A549 (cell line): Measurements from ENCODE around the gene CACNA2D4. TPM values are rescaled to one million over a fixed set of nuclear protein-coding genes. Genes with fewer than 3 reads are reported as not detected.
A peak's percentile ranks its signal among the peaks of the same experiment; 100 is the strongest.

ENCODE experiments used
- ATAC-seq, 2 experiments: fragments of 200-7000 bp in 1 of 2; fragments of >200 bp in 1 of 2; cut with Nextera tagmentation in 1 of 2; cut with Tn5 transposase in 1 of 2; 3 replicates each; pipeline versions ENCODE4 v1.8.0 to v1.9.1; 2018 to 2020; ENCODE audit warnings: mild to moderate bottlenecking in 1 of 2, moderate library complexity in 1 of 2
- CTCF ChIA-PET: fragments of 300-600 bp; sonication (Branson Sonifier 250); formaldehyde crosslinking; extraction: SDS; loops from one replicate; lab custom pipeline; 2021; ENCODE audit warnings: antibody characterized with exemption, inconsistent platforms; lab: Yijun Ruan, JAX
- POLR2A ChIA-PET: fragments of 350-600 bp; formaldehyde crosslinking; extraction: SDS; loops from one replicate; lab custom pipeline; 2021; ENCODE audit warnings: antibody characterized with exemption, inconsistent platforms; lab: Yijun Ruan, JAX
- DNase-seq, 2 experiments: peaks; one replicate each; pipeline versions ENCODE4 v3.0.0 to v3.0.0-alpha.2; 2011 to 2016; ENCODE audit warnings: low read depth in 1 of 2, low spot score in 1 of 2
- FAIRE-seq: peaks from 2 replicates; lab custom pipeline; 2011; peaks lifted over from hg19 to GRCh38; lab: Jason Lieb, UNC
- H3K27ac ChIP-seq, 2 experiments: fragments of >200 bp; sonication (Bioruptor Twin); formaldehyde crosslinking; 3 replicates each; pipeline ENCODE4 v1.5.1; 2016 to 2017
- H3K4me1 ChIP-seq: fragments of >200 bp; sonication (Bioruptor Twin); formaldehyde crosslinking; 3 replicates; pipeline ENCODE4 v1.6.1; 2016
- H3K4me2 ChIP-seq: fragments of >200 bp; sonication (Bioruptor Twin); formaldehyde crosslinking; 3 replicates; pipeline ENCODE4 v1.6.1; 2016
- H3K4me3 ChIP-seq: fragments of >200 bp; sonication (Bioruptor Twin); formaldehyde crosslinking; 3 replicates; pipeline ENCODE4 v1.5.1; 2016
- H3K9me3 ChIP-seq: fragments of >200 bp; sonication (Bioruptor Twin); formaldehyde crosslinking; 3 replicates; pipeline ENCODE4 v1.6.1; 2016
- CEBPB ChIP-seq, 2 experiments: fragments of >200 bp in 1 of 2; sonication (Bioruptor Twin) in 1 of 2; formaldehyde crosslinking in 1 of 2; IDR thresholded peaks; 2 replicates each; pipeline ENCODE4 v1.6.1; 2012 to 2016
- EP300 ChIP-seq, 2 experiments: fragments of >200 bp; sonication (Bioruptor Twin); formaldehyde crosslinking; IDR thresholded peaks; 2 replicates in 1 of 2; 3 replicates in 1 of 2; pipeline ENCODE4 v1.6.1; 2016 to 2017
- FOSB ChIP-seq: fragments of 250-450 bp; sonication (Bioruptor Pico); IDR thresholded peaks from 2 replicates; pipeline ENCODE4 v1.5.0; 2020; ENCODE audit warnings: mild to moderate bottlenecking, moderate library complexity
- FOSL2 ChIP-seq, 2 experiments: fragments of 450-650 bp in 1 of 2; fragments of >200 bp in 1 of 2; sonication (Bioruptor Twin) in 1 of 2; formaldehyde crosslinking; IDR thresholded peaks; 2 replicates each; pipeline versions ENCODE4 v1.5.0 to v1.6.1; 2016 to 2020; ENCODE audit warnings: mild to moderate bottlenecking in 1 of 2, moderate library complexity in 1 of 2
- GATA3 ChIP-seq: IDR thresholded peaks from 2 replicates; pipeline ENCODE4 v1.6.1; 2012; ENCODE audit warnings: borderline replicate concordance
- HEYL ChIP-seq: fragments of 250-450 bp; sonication (Bioruptor Pico); IDR thresholded peaks from 2 replicates; pipeline ENCODE4 v1.8.0; 2021; ENCODE audit warnings: mild to moderate bottlenecking, moderate library complexity
- HOXB5 ChIP-seq: fragments of 250-450 bp; sonication (Bioruptor Pico); IDR thresholded peaks from 2 replicates; pipeline ENCODE4 v1.5.0; 2020; ENCODE audit warnings: mild to moderate bottlenecking, moderate library complexity
- JUN ChIP-seq, 2 experiments: fragments of >200 bp; sonication (Bioruptor Twin); formaldehyde crosslinking; IDR thresholded peaks; 2 replicates in 1 of 2; 3 replicates in 1 of 2; pipeline ENCODE4 v1.6.1; 2016 to 2017
- JUNB ChIP-seq: fragments of >200 bp; sonication (Bioruptor Twin); formaldehyde crosslinking; IDR thresholded peaks from 2 replicates; pipeline ENCODE4 v1.6.1; 2016
- MAZ ChIP-seq: fragments of 150-350 bp; IDR thresholded peaks from 2 replicates; pipeline ENCODE4 v1.6.1; 2014; ENCODE audit warnings: antibody characterized with exemption, low read depth, low read length, borderline replicate concordance
- POLR2A ChIP-seq: IDR thresholded peaks from 2 replicates; pipeline ENCODE4 v1.6.1; 2012; ENCODE audit warnings: mild to moderate bottlenecking, low read length
- POLR2AphosphoS2 ChIP-seq: conservative IDR thresholded peaks from 2 replicates; pipeline ENCODE4 v1.6.1; 2012; ENCODE audit warnings: low read length, improper control_type of control experiment, inconsistent platforms
- SMC3 ChIP-seq: fragments of >200 bp; sonication (Bioruptor Twin); formaldehyde crosslinking; IDR thresholded peaks from 3 replicates; pipeline ENCODE4 v1.6.1; 2018; ENCODE audit warnings: inconsistent platforms
- WGBS: methylation state at CpG from one replicate; pipeline ENCODE4 v1.1.6; 2017; ENCODE audit errors: missing lambda C conversion rate; 5-methylcytosine and 5-hydroxymethylcytosine counted together
- polyA plus RNA-seq, 4 experiments: library from polyadenylated mRNA; depleted of rRNA in 3 of 4; stranded (reverse); fragments of >200 nt; fragmentation: RNase III in 1 of 4; extraction: RNeasy Plus Mini Kit Qiagen cat#74134 plus additional on column Dnase treatment in 1 of 4; gene quantifications; 2 replicates in 3 of 4; 3 replicates in 1 of 4; pipeline ENCODE4 v1.2.3, GENCODE V29; 2011 to 2017
- TF ChIP-seq, protein P1 (sequence below): fragments of 200-600 bp; sonication (generic); IDR thresholded peaks from 2 replicates; pipeline ENCODE4 v1.6.1; 2016; ENCODE audit warnings: antibody characterized with exemption, mild to moderate bottlenecking, moderate library complexity
- TF ChIP-seq, protein P2 (sequence below): IDR thresholded peaks from 2 replicates; pipeline ENCODE4 v1.6.1; 2012
- TF ChIP-seq, protein P3 (sequence below): fragments of 250-450 bp; sonication (Bioruptor Pico); IDR thresholded peaks from 2 replicates; pipeline ENCODE4 v1.5.0; 2020; ENCODE audit warnings: low read depth, mild to moderate bottlenecking, moderate library complexity

CACNA2D4 gene
- polyA plus RNA-seq, 2 of the 4 experiments (the other 2 are of a cell fraction), result not detected

DNA sequence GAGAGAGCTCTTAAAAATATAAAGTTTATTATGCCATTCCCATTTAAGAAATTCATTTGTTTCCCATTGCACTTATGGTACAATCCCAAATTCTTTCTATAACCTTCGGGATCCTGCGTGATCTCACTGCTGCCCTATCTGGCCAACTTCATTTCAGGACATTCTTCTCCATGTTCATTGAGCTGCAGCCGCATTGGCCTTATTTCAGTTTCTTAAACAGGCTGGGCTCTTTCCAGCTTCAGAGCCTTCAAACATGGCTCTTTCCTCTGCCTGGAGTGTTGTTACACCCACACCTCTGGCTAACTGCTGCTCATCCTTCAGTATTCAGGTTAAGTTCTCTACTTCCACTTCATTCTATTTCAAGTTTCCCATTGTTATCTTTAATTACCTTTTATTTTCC, 156.6 kb downstream of the CACNA2D4 start:
- 0 out of 3 replicates have a peak, but pooled peaks cover 5% of the 10 kb centered on the region for H3K9me3 ChIP-seq
- no peak for ATAC-seq
- TF ChIP-seq MAZ (no peak), GATA3 (no peak), HOXB5 (CRISPR knock-in tag) (no peak), SMC3 (no peak), POLR2A (no peak), JUNB (no peak), HEYL (CRISPR knock-in tag) (no peak)
- TF ChIP-seq, protein P1, sequence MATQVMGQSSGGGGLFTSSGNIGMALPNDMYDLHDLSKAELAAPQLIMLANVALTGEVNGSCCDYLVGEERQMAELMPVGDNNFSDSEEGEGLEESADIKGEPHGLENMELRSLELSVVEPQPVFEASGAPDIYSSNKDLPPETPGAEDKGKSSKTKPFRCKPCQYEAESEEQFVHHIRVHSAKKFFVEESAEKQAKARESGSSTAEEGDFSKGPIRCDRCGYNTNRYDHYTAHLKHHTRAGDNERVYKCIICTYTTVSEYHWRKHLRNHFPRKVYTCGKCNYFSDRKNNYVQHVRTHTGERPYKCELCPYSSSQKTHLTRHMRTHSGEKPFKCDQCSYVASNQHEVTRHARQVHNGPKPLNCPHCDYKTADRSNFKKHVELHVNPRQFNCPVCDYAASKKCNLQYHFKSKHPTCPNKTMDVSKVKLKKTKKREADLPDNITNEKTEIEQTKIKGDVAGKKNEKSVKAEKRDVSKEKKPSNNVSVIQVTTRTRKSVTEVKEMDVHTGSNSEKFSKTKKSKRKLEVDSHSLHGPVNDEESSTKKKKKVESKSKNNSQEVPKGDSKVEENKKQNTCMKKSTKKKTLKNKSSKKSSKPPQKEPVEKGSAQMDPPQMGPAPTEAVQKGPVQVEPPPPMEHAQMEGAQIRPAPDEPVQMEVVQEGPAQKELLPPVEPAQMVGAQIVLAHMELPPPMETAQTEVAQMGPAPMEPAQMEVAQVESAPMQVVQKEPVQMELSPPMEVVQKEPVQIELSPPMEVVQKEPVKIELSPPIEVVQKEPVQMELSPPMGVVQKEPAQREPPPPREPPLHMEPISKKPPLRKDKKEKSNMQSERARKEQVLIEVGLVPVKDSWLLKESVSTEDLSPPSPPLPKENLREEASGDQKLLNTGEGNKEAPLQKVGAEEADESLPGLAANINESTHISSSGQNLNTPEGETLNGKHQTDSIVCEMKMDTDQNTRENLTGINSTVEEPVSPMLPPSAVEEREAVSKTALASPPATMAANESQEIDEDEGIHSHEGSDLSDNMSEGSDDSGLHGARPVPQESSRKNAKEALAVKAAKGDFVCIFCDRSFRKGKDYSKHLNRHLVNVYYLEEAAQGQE, result no peak
- TF ChIP-seq, protein P2, sequence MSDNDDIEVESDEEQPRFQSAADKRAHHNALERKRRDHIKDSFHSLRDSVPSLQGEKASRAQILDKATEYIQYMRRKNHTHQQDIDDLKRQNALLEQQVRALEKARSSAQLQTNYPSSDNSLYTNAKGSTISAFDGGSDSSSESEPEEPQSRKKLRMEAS, result no peak
- TF ChIP-seq, protein P3, sequence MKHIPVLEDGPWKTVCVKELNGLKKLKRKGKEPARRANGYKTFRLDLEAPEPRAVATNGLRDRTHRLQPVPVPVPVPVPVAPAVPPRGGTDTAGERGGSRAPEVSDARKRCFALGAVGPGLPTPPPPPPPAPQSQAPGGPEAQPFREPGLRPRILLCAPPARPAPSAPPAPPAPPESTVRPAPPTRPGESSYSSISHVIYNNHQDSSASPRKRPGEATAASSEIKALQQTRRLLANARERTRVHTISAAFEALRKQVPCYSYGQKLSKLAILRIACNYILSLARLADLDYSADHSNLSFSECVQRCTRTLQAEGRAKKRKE (CRISPR knock-in tag), result no peak
- H3K4me3 ChIP-seq, result no peak overlapping the region
- no peak for DNase-seq
- CTCF ChIA-PET, result interaction anchor here (1.0 to 2.0 kb wide), 4 partner anchors 15 to 109 kb away, joined by 3 to 6 read pairs (median 6); no protein-coding TSS in a partner anchor
- 93% methylated on average over 3 of the region's 3 CpGs for WGBS
- POLR2A ChIA-PET, result interaction anchor here (0.6 to 1.2 kb wide), 2 partner anchors 18 to 71 kb away, joined by 3 to 4 read pairs; no protein-coding TSS in a partner anchor
- peaks cover 30% of the 10 kb centered on the region for H3K4me1 ChIP-seq
- H3K4me2 ChIP-seq, result no peak overlapping the region; the same call in 2 of the 3 replicates
- no peak for FAIRE-seq
- peak overlapping the region; percentile 67 to 82; a peak in 5 of 6 replicates for H3K27ac ChIP-seq

DNA sequence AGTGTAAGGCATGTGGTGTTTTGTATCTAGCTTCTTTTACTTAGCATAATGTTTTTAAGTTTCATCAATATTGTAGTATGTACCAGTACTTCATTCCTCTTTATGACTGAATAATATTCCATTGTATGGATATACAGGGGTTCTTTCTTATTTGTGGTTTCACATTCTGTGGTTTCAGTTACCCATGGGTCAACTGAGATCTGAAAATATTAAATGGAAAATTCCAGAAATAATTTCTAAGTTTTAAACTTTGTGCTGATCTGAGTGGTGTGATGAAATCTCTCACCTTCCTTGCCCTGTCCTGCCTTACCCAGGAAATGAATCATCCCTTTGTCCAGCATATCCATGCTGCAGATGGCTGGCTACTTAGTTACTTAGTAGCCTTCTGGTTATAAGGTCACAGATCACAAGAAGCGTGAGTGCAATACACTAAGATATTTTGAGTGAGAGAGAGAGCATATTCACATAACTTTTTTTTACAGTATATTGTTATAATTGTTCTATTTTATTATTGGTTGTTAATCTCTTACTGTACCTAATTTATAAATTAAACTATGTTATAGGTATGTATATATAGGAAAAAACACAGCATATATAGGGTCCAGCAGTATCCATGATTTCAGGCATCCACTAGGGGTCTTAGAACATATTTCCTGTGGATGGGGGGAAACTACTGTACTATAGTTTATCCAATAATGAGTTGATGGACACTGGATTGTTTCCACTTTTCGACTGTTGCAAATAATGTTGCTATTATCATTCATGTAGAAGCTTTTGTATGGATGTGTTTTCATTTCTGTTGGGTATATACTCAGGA, 157.7 kb downstream of the CACNA2D4 start:
- peak; percentile 88 to 90 for ATAC-seq
- Histone ChIP-seq H3K4me2 (peak overlapping the region; percentile 53), H3K4me3 (no peak overlapping the region), H3K4me1 (peaks cover 22% of the 10 kb centered on the region), H3K27ac (peak overlapping the region; percentile 67 to 82), H3K9me3 (0 out of 3 replicates have a peak, but pooled peaks cover 5% of the 10 kb centered on the region)
- DNase-seq, result peak; percentile 11 to 79
- 44% methylated on average over 2 of the region's 2 CpGs for WGBS
- FAIRE-seq, result peak; percentile 28
- TF ChIP-seq JUNB (peak; percentile 42; the same call in 1 of the 2 replicates), EP300 (IDR thresholded peaks at IDR 0.05) (peak in 1 of 2 experiments; percentile 40; a peak in 1 of 5 replicates), JUN (IDR thresholded peaks at IDR 0.05) (peak in 1 of 2 experiments; percentile 55; a peak in 1 of 5 replicates), CEBPB (IDR thresholded peaks at IDR 0.05) (peak in 1 of 2 experiments; percentile 84; a peak in 2 of 4 replicates), POLR2AphosphoS2 (no peak), FOSB (no peak), FOSL2 (IDR thresholded peaks at IDR 0.05) (peak; percentile 32; the same call in 1 of the 2 replicates), FOSL2 (CRISPR knock-in tag; IDR thresholded peaks at IDR 0.05) (peak; percentile 68)
- TF ChIP-seq, protein P2, result peak; percentile 55; the same call in 1 of the 2 replicates
- TF ChIP-seq, protein P1, result no peak
- CTCF ChIA-PET, result interaction anchor here (1.2 to 2.0 kb wide), 4 partner anchors 14 to 108 kb away, joined by 3 to 6 read pairs (median 6); no protein-coding TSS in a partner anchor
- POLR2A ChIA-PET, result interaction anchor here (0.6 to 1.2 kb wide), 2 partner anchors 17 to 70 kb away, joined by 3 to 4 read pairs; no protein-coding TSS in a partner anchor
